GM23338 (cell line): Measurements from ENCODE around the gene USP16. TPM values are rescaled to one million over a fixed set of nuclear protein-coding genes. Genes with fewer than 3 reads are reported as not detected.

ENCODE experiments used
- ATAC-seq: fragments of 200-7000 bp; cut with Tn5 transposase; 3 replicates; pipeline ENCODE4 v1.9.1; 2020
- DNase-seq: peaks from one replicate; pipeline ENCODE4 v3.0.0-alpha.2; 2015; ENCODE audit warnings: low spot score
- H2AFZ ChIP-seq: fragments of 200-600 bp; sonication (generic); 2 replicates; pipeline ENCODE4 v1.8.0; 2016; ENCODE audit warnings: antibody characterized with exemption, mild to moderate bottlenecking, moderate library complexity
- H3F3A ChIP-seq: fragments of 200-600 bp; sonication (generic); replicated peaks from 2 replicates; pipeline ENCODE4 v1.8.0; 2017; ENCODE audit warnings: antibody characterized with exemption, mixed run types, low read depth
- H3K27ac ChIP-seq: fragments of 200-600 bp; sonication (generic); 2 replicates; pipeline ENCODE4 v1.6.1; 2016; ENCODE audit warnings: low read depth
- H3K27me3 ChIP-seq: fragments of 200-600 bp; sonication (generic); 2 replicates; pipeline ENCODE4 v1.8.0; 2016; ENCODE audit warnings: mild to moderate bottlenecking, mixed run types, moderate library complexity; ENCODE audit not compliant: insufficient read depth
- H3K36me3 ChIP-seq: fragments of 200-600 bp; sonication (generic); 2 replicates; pipeline ENCODE4 v1.8.0; 2016; ENCODE audit warnings: mild to moderate bottlenecking; ENCODE audit not compliant: insufficient read depth
- H3K4me1 ChIP-seq: fragments of 200-600 bp; sonication (generic); 2 replicates; pipeline ENCODE4 v1.8.0; 2016; ENCODE audit warnings: mild to moderate bottlenecking, moderate library complexity; ENCODE audit not compliant: insufficient read depth
- H3K4me2 ChIP-seq: fragments of 200-600 bp; sonication (generic); 2 replicates; pipeline ENCODE4 v1.7.1; 2017; ENCODE audit warnings: mixed run types
- H3K4me3 ChIP-seq: fragments of 200-600 bp; sonication (generic); 2 replicates; pipeline ENCODE4 v1.6.1; 2016; ENCODE audit warnings: mixed run types
- H3K79me2 ChIP-seq: fragments of 200-600 bp; sonication (generic); replicated peaks from 2 replicates; pipeline ENCODE4 v1.8.0; 2017; ENCODE audit warnings: mild to moderate bottlenecking; ENCODE audit not compliant: insufficient read depth
- H3K9me2 ChIP-seq: fragments of 200-600 bp; sonication (generic); 2 replicates; pipeline ENCODE4 v1.8.0; 2017; ENCODE audit not compliant: insufficient read depth
- H4K20me1 ChIP-seq: fragments of 200-600 bp; sonication (generic); replicated peaks from 2 replicates; pipeline ENCODE4 v1.8.0; 2017; ENCODE audit warnings: mild to moderate bottlenecking; ENCODE audit not compliant: insufficient read depth
- H3K27ac Mint-ChIP-seq: 2 replicates; pipeline ENCODE4 v1.8.0; 2020; ENCODE audit warnings: inconsistent platforms, mild to moderate bottlenecking, moderate library complexity, mixed read lengths
- H3K27me3 Mint-ChIP-seq: 3 replicates; pipeline ENCODE4 v1.8.0; 2022; ENCODE audit warnings: low read depth, mild to moderate bottlenecking, moderate library complexity, mixed read lengths, inconsistent platforms; ENCODE audit not compliant: insufficient read depth, poor library complexity
- H3K36me3 Mint-ChIP-seq: 3 replicates; pipeline ENCODE4 v1.8.0; 2021; ENCODE audit warnings: low read depth, mild to moderate bottlenecking, inconsistent platforms, moderate library complexity, mixed read lengths
- H3K4me1 Mint-ChIP-seq: 3 replicates; pipeline ENCODE4 v1.8.0; 2020; ENCODE audit warnings: mild to moderate bottlenecking, inconsistent platforms, mixed read lengths
- H3K4me3 Mint-ChIP-seq: 3 replicates; pipeline ENCODE4 v1.8.0; 2021; ENCODE audit warnings: moderate library complexity, mild to moderate bottlenecking, inconsistent platforms, mixed read lengths
- H3K9me3 Mint-ChIP-seq: 3 replicates; pipeline ENCODE4 v1.8.0; 2020; ENCODE audit warnings: moderate library complexity, mild to moderate bottlenecking, inconsistent platforms, mixed read lengths
- CREB1 ChIP-seq: fragments of 250-450 bp; sonication (Bioruptor Pico); IDR thresholded peaks from 2 replicates; pipeline ENCODE4 v1.5.0; 2020; ENCODE audit warnings: low read depth, mild to moderate bottlenecking, moderate library complexity
- EZH2 ChIP-seq: fragments of 200-600 bp; sonication (generic); IDR thresholded peaks from one replicate; pipeline ENCODE4 v1.8.0; 2017; ENCODE audit warnings: antibody characterized with exemption, mild to moderate bottlenecking, low read depth; ENCODE audit not compliant: unreplicated experiment
- EZH2phosphoT487 ChIP-seq: fragments of 200-600 bp; sonication (generic); IDR thresholded peaks from one replicate; pipeline ENCODE4 v1.8.1; 2018; ENCODE audit warnings: antibody characterized with exemption; ENCODE audit not compliant: unreplicated experiment
- JUNB ChIP-seq: IDR thresholded peaks from one replicate; pipeline ENCODE4 v1.6.1; 2016; ENCODE audit warnings: antibody characterized with exemption; ENCODE audit not compliant: unreplicated experiment
- POLR2AphosphoS5 ChIP-seq: IDR thresholded peaks from 2 replicates; pipeline ENCODE4 v1.6.1; 2016; ENCODE audit warnings: antibody characterized with exemption, low read depth
- ZNF114 ChIP-seq: fragments of 250-450 bp; sonication (Bioruptor Pico); IDR thresholded peaks from 2 replicates; pipeline ENCODE4 v1.5.0; 2020; ENCODE audit warnings: mild to moderate bottlenecking, moderate library complexity
- polyA plus RNA-seq: library from polyadenylated mRNA; unstranded; fragments of >200 nt; fragmentation: Nextera tagmentation; extraction: Ambion mirVana; gene quantifications from 2 replicates; pipeline ENCODE4 v1.2.1, GENCODE V29; 2016
- total RNA-seq: library from RNA; depleted of rRNA; stranded (reverse); fragments of >200 nt; shearing (Covaris generic); gene quantifications from 2 replicates; pipeline ENCODE4 v1.2.3, GENCODE V29; 2014
- TF ChIP-seq, protein P1 (sequence below), 2 experiments: fragments of 200-600 bp in 1 of 2; sonication (generic) in 1 of 2; conservative IDR thresholded peaks; 2 replicates each; pipeline versions ENCODE4 v1.5.1 to v1.6.1; 2016 to 2017; ENCODE audit warnings: antibody characterized with exemption in 2 of 2, low read depth in 2 of 2, mild to moderate bottlenecking in 2 of 2, moderate library complexity in 1 of 2

The USP16 gene
- total and polyA plus RNA-seq, 2 experiments from 2014 or later, result 19.7 to 70.4 TPM

DNA sequence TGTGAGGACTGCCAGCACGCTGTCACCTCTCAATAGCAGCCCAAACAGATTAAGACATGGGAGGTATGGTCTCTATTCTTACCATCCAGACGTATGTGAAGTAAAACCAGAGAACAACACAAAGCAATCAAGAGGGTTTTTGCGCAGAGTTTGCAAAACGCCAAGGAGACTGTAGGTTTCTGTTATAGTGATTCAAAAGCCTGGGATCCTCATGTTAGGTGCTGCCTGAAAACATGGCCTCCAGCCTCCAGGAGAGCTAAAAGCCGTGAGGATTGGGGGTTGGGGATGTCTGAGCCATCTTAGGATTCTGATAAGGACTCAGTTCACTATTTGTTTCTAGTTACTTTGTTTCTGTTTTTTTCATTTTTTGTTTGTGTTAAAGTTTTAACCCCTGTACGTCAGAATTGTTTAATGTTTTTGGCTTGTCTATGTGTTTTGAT lies 53.2 kb downstream of the USP16 start:
- peak overlapping the region; percentile 74; the same call in 1 of the 2 replicates for H3K27ac Mint-ChIP-seq

DNA sequence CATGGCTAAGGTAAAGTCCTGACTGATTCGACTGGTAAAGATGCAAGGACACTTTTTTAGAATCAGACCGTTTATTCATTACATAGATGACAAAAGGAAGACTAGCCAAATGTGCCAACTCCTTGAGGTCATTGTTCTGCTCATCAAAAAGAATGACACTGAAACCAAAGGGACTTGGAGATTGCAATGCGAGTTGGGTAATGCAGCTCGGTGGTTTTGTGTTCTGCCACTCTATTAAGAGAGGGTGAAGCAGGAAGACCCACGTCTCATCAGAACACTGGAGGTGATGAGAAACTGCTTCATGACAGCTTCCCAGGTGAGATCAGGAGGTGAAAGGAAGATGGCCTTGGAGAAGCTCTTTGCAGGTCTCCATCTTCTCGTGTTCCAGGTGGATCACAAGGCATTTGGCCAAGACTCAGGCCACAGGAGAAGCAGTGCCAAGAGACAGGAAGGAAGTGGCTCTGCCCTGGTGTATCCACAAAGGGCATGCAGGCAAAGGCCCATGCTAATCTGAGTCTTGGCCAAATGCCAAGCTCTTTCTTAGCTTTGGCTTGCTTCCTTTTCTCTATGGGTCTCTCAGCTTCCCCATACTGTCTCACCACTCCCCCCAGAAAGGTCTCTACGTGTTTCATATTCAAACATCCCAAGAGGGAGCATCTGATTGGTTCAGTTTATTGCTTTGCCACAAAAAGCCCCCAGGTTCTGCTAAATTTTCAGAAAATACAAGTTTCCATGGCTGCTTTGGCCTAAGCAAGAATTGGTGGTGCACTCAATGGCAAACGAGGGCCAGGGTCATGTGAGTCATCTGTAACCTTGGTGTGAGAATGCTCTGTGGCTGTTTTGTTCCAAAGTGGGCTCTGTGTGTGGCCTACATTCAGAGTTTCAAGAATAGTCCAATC lies 54.6 kb downstream of the USP16 start:
- Histone ChIP-seq H3F3A (no peaks in the 10 kb centered on the region; the same call in 1 of the 2 replicates), H3K4me2 (no peak overlapping the region), H3K36me3 (no peaks in the 10 kb centered on the region), H3K27ac (no peak overlapping the region), H3K9me2 (0 out of 2 replicates have a peak, but pooled peaks cover 13% of the 10 kb centered on the region), H3K79me2 (no peaks in the 10 kb centered on the region; the same call in 1 of the 2 replicates), H3K4me3 (no peak overlapping the region), H4K20me1 (no peaks in the 10 kb centered on the region), H3K27me3 (no peaks in the 10 kb centered on the region), H2AFZ (no peak overlapping the region), H3K4me1 (peaks cover 5% of the 10 kb centered on the region; the same call in 1 of the 2 replicates)
- Mint-ChIP-seq H3K27ac (no peak overlapping the region), H3K27me3 (peaks cover 7% of the 10 kb centered on the region), H3K9me3 (no peaks in the 10 kb centered on the region), H3K4me3 (no peak overlapping the region), H3K36me3 (no peaks in the 10 kb centered on the region; the same call in 2 of the 3 replicates), H3K4me1 (peaks cover 3% of the 10 kb centered on the region; the same call in 1 of the 3 replicates)
- DNase-seq, result no peak
- TF ChIP-seq, protein P1, sequence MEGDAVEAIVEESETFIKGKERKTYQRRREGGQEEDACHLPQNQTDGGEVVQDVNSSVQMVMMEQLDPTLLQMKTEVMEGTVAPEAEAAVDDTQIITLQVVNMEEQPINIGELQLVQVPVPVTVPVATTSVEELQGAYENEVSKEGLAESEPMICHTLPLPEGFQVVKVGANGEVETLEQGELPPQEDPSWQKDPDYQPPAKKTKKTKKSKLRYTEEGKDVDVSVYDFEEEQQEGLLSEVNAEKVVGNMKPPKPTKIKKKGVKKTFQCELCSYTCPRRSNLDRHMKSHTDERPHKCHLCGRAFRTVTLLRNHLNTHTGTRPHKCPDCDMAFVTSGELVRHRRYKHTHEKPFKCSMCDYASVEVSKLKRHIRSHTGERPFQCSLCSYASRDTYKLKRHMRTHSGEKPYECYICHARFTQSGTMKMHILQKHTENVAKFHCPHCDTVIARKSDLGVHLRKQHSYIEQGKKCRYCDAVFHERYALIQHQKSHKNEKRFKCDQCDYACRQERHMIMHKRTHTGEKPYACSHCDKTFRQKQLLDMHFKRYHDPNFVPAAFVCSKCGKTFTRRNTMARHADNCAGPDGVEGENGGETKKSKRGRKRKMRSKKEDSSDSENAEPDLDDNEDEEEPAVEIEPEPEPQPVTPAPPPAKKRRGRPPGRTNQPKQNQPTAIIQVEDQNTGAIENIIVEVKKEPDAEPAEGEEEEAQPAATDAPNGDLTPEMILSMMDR (conservative IDR thresholded peaks at IDR 0.05; ENCODE audit: low read depth in 2 of 2), result no peak
- no peak for TF ChIP-seq EZH2phosphoT487
- no peak for TF ChIP-seq ZNF114
- no peak for ATAC-seq

More for the DNA sequence above, 53.2 kb downstream of the USP16 start:
- DNase-seq, result peak; percentile 54
- peaks cover 18% of the 10 kb centered on the region for H3K27me3 Mint-ChIP-seq
- TF ChIP-seq JUNB (no peak), EZH2 (no peak), CREB1 (CRISPR knock-in tag) (no peak), POLR2AphosphoS5 (peak; percentile 29; the same call in 1 of the 2 replicates)
- Histone ChIP-seq H4K20me1 (peaks cover 1% of the 10 kb centered on the region; the same call in 1 of the 2 replicates), H3K4me2 (peak overlapping the region; percentile 44), H2AFZ (peak overlapping the region; percentile 44), H3K4me3 (peak overlapping the region; percentile 55), H3K36me3 (no peaks in the 10 kb centered on the region), H3K9me2 (0 out of 2 replicates have a peak, but pooled peaks cover 13% of the 10 kb centered on the region), H3F3A (no peaks in the 10 kb centered on the region; the same call in 1 of the 2 replicates), H3K27ac (peak overlapping the region; percentile 61; the same call in 1 of the 2 replicates), H3K79me2 (peaks cover 8% of the 10 kb centered on the region), H3K4me1 (peaks cover 5% of the 10 kb centered on the region; the same call in 1 of the 2 replicates), H3K27me3 (no peaks in the 10 kb centered on the region)
- H3K4me3 Mint-ChIP-seq, result peak overlapping the region; percentile 63; the same call in 2 of the 3 replicates
- H3K9me3 Mint-ChIP-seq, result no peaks in the 10 kb centered on the region; the same call in 2 of the 3 replicates
- peaks cover 4% of the 10 kb centered on the region; the same call in 2 of the 3 replicates for H3K4me1 Mint-ChIP-seq
- H3K36me3 Mint-ChIP-seq, result peaks cover 2% of the 10 kb centered on the region
- peak; percentile 19 for ATAC-seq
